GM12878 (cell line): ENCODE measurements around the gene KATNB1.

Experiments used
- BCLAF1 ChIP-seq: fragments of 450-650 bp; IDR thresholded peaks from 2 replicates; pipeline ENCODE4 v1.6.1; 2017; ENCODE audit warnings: antibody characterized with exemption, mild to moderate bottlenecking, moderate library complexity
- CBX5 ChIP-seq: sonication (generic); IDR thresholded peaks from 2 replicates; pipeline ENCODE4 v1.6.1; 2016; ENCODE audit warnings: low read depth, moderate library complexity, mild to moderate bottlenecking, inconsistent platforms
- CEBPZ ChIP-seq: fragments of 150-350 bp; IDR thresholded peaks from 2 replicates; pipeline ENCODE4 v1.6.1; 2016; ENCODE audit warnings: low read depth, low read length
- CTCF ChIP-seq, 3 experiments: IDR thresholded peaks in 2 of 3; conservative IDR thresholded peaks in 1 of 3; 2 replicates each; pipeline ENCODE4 v1.5.1; 2011; ENCODE audit warnings: low read depth in 3 of 3, low read length in 3 of 3, mild to moderate bottlenecking in 3 of 3, control low read depth in 2 of 3, moderate library complexity in 2 of 3, inconsistent platforms in 1 of 3, mixed read lengths in 1 of 3; ENCODE audit not compliant: control insufficient read depth in 2 of 3, insufficient read depth in 1 of 3; ENCODE audit errors: extremely low read depth in 1 of 3
- FOXM1 ChIP-seq: IDR thresholded peaks from 2 replicates; pipeline ENCODE4 v1.6.1; 2012; ENCODE audit warnings: low read depth, mild to moderate bottlenecking, inconsistent platforms, low read length, moderate library complexity
- HCFC1 ChIP-seq: fragments of 150-350 bp; IDR thresholded peaks from 2 replicates; pipeline ENCODE4 v1.6.1; 2014; ENCODE audit warnings: low read length
- POLR2A ChIP-seq: IDR thresholded peaks from 2 replicates; pipeline ENCODE4 v1.6.1; 2011; ENCODE audit warnings: low read depth, mild to moderate bottlenecking, low read length
- RAD21 ChIP-seq: IDR thresholded peaks from 2 replicates; pipeline ENCODE4 v1.6.1; 2011; ENCODE audit warnings: mild to moderate bottlenecking, low read depth, low read length, moderate library complexity; ENCODE audit not compliant: insufficient read depth
- WRNIP1 ChIP-seq: IDR thresholded peaks from 2 replicates; pipeline ENCODE4 v1.6.1; 2011; ENCODE audit warnings: low read depth, low read length, improper control_type of control experiment, borderline replicate concordance

GRCh38 chr16:57804111-57804837 is 68.7 kb downstream of the KATNB1 start:
- no peak for TF ChIP-seq POLR2A
- TF ChIP-seq CTCF (IDR thresholded peaks at IDR 0.05 in 2 of 3, conservative IDR thresholded peaks at IDR 0.05 in 1 of 3; ENCODE audit: control insufficient read depth in 2 of 3, extremely low read depth in 1 of 3, insufficient read depth in 1 of 3, low read depth in 3 of 3, low read length in 3 of 3), result no peak
- TF ChIP-seq CEBPZ, result no peak
- TF ChIP-seq FOXM1, result no peak
- no peak for TF ChIP-seq RAD21
- TF ChIP-seq WRNIP1, result no peak
- TF ChIP-seq HCFC1, result no peak
- no peak for TF ChIP-seq CBX5
- no peak for TF ChIP-seq BCLAF1
